Measurements from ENCODE around the gene VEGFC.

The VEGFC gene

DNA sequence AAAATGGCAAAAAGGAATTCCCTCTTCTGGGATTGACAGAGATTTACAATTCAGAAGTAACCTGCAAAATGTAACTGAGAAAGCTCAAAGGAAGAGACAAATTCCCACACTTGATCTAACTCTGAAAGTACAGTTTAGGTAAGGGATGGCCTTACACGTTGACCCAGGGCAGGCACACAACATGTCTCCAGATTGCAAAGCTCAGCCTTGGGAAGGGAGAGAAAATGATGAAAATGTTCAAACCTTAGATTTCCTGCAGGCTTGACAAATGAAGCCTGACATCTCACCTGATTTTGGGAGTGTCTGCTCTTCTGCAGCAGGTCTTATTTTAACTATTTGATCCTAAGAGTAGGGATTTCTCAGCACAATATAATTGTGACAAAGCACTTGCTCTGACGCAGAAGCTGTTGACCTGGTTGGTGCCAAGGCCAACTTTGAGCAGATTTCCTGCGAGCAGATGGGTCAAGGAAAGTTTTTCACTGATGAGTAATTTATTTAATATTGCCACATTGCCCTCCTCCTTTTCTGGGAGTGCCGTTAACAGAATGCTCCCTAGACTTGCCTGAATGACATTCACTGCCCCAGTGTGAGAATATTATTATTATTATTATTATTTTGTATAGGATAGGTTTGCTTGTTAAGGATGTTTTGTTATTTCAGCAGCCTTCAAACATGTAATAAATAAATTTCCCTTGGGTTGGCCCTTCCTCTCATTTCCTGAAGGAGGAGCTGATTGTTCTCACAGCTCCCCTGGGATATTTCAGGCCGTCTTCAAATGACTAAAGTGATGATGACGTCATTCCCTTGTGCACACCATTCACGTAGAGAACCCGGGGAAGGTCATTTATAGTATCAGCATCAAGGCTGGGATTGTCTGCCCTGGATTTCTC is 157.1 kb downstream of the VEGFC start:
- peak overlapping the region; percentile 64 for H3K27ac ChIP-seq
- peak; percentile 75 for DNase-seq (ENCODE audit: low read depth, low spot score)

Measured in epithelial cell of prostate (primary cell).